ENCODE data around the gene STX10. TPM values are rescaled to one million over a fixed set of nuclear protein-coding genes. Genes with fewer than 3 reads are reported as not detected.

Gene STX10
- total RNA-seq, 6 experiments from 2014 or later, result 18.2 to 41.5 (median 23.4) TPM

- WGBS (ENCODE audit: insufficient coverage, low coverage, low lambda C conversion rate, missing lambda C conversion rate), result 71% methylated on average over 2 of the region's 12 CpGs
- peaks cover 0 to 30% (median 7%) of the 10 kb centered on the region in 4 donors for H3K4me1 ChIP-seq
- intact Hi-C loops (cut with DNase I), result loop anchor here in 1 of 2 donors (10.0 kb wide), 1 partner anchor 165 kb away; no protein-coding TSS in a partner anchor
- H3K27ac ChIP-seq, result peak overlapping the region; percentile 72 to 87 (median 76)
- no peak overlapping the region for H3K4me3 ChIP-seq
- no peaks in the 10 kb centered on the region for H3K9me3 ChIP-seq
- ATAC-seq (no peak), DNase-seq (no peak)
- H3K27me3 ChIP-seq, result peaks cover 0 to 6% of the 10 kb centered on the region in 2 donors
- peaks cover 0 to 2% (median 0%) of the 10 kb centered on the region in 4 donors for H3K36me3 ChIP-seq
- TF ChIP-seq CTCF (IDR thresholded peaks at IDR 0.05) (no peak), POLR2A (IDR thresholded peaks at IDR 0.05) (no peak)
These were observed 50.1 kb downstream of the STX10 start for GRCh38 chr19:13100031-13100588.

GRCh38 chr19:13099073-13099999, 50.8 kb downstream of the STX10 start:
- DNase-seq, result peak; percentile 76 to 84 (median 83)
- peaks cover 0 to 3% (median 0%) of the 10 kb centered on the region in 4 donors for H3K36me3 ChIP-seq
- H3K27me3 ChIP-seq, result peaks cover 0 to 6% of the 10 kb centered on the region in 2 donors
- intact Hi-C loops (cut with DNase I), result loop anchor here in 1 of 2 donors (10.0 kb wide), 1 partner anchor 65 kb away; no protein-coding TSS in a partner anchor
- TF ChIP-seq POLR2A (IDR thresholded peaks at IDR 0.05) (peak; percentile 23), CTCF (IDR thresholded peaks at IDR 0.05) (no peak)
- peak overlapping the region; percentile 72 to 87 (median 76) for H3K27ac ChIP-seq
- H3K4me3 ChIP-seq, result peak overlapping the region in 2 of 3 donors; percentile 2 to 24
- H3K4me1 ChIP-seq, result peaks cover 0 to 32% (median 7%) of the 10 kb centered on the region in 4 donors
- peak; percentile 14 to 26 (median 20) for ATAC-seq
- H3K9me3 ChIP-seq, result no peaks in the 10 kb centered on the region
- WGBS (ENCODE audit: insufficient coverage, low coverage, low lambda C conversion rate, missing lambda C conversion rate), result 29% methylated on average over 7 of the region's 77 CpGs

GRCh38 chr19:13098277-13099072, 51.7 kb downstream of the STX10 start:
- ATAC-seq (no peak), DNase-seq (no peak)
- no peak for TF ChIP-seq POLR2A (IDR thresholded peaks at IDR 0.05)
- no peak for TF ChIP-seq CTCF (IDR thresholded peaks at IDR 0.05)
- WGBS (ENCODE audit: insufficient coverage, low coverage, low lambda C conversion rate, missing lambda C conversion rate), result 3% methylated on average over 22 of the region's 58 CpGs
- Histone ChIP-seq H3K4me3 (peak overlapping the region in 2 of 3 donors; percentile 2 to 24), H3K9me3 (no peaks in the 10 kb centered on the region), H3K27me3 (peaks cover 0 to 6% of the 10 kb centered on the region in 2 donors), H3K36me3 (peaks cover 0 to 3% (median 0%) of the 10 kb centered on the region in 4 donors), H3K27ac (peak overlapping the region; percentile 72 to 87 (median 76)), H3K4me1 (peaks cover 0 to 33% (median 9%) of the 10 kb centered on the region in 4 donors)
- intact Hi-C loops (cut with DNase I), result loop anchor here in 1 of 2 donors (10.0 kb wide), 1 partner anchor 64 kb away; no protein-coding TSS in a partner anchor
